DND-41 (cell line): Measurements from ENCODE around the gene UST.

Source experiments
- CTCF ChIP-seq: IDR thresholded peaks from 2 replicates; pipeline ENCODE4 v1.5.1; 2012; ENCODE audit warnings: borderline replicate concordance, low read length, moderate library complexity, mild to moderate bottlenecking; ENCODE audit not compliant: poor library complexity, severe bottlenecking; ENCODE audit errors: extremely low read depth
- EZH2 ChIP-seq: IDR thresholded peaks from 3 replicates; pipeline ENCODE4 v1.6.1; 2012; ENCODE audit warnings: borderline replicate concordance, low read depth, mild to moderate bottlenecking, moderate library complexity, low read length, inconsistent platforms; ENCODE audit not compliant: severe bottlenecking

GRCh38 chr6:149024361-149024760, 277.5 kb downstream of the UST start:
- TF ChIP-seq CTCF (no peak), EZH2 (no peak)
